Stimulated activated CD8-positive, alpha-beta memory T cell treated with anti-CD3 and anti-CD28 coated beads, Interleukin-4, amount 100 ng/mL, for 24 hours (primary cell): ENCODE measurements around the gene CST4.
"Not testable (repeated sequence)": the region's sequence is repeated elsewhere in the genome, so short reads cannot be mapped to it uniquely, and the experiment has no call there.

Experiments used
- DNase-seq: peaks from one replicate; pipeline ENCODE4 v3.0.0-alpha.2; 2020; ENCODE audit warnings: low read depth

CST4 gene

GRCh38 chr20:23640671-23641667 is 47.9 kb downstream of the CST4 start:
- DNase-seq: no peak

- DNase-seq: no peak
Measured at GRCh38 chr20:23640018-23640601, 48.7 kb downstream of the CST4 start.

- no peak for DNase-seq
Measured at GRCh38 chr20:23639490-23639958, 49.3 kb downstream of the CST4 start.

GRCh38 chr20:23638309-23638708 is 50.5 kb downstream of the CST4 start:
- DNase-seq: no peak

- no peak for DNase-seq
Measured at GRCh38 chr20:23637282-23638221, 51.3 kb downstream of the CST4 start, which contains the start of gene CST3. Gene CST3 (minus strand): TSS chr20:23637955. CDS start chr20:23637862, 93 bp downstream.

- no peak for DNase-seq
Measured at GRCh38 chr20:23636908-23637281, 51.9 kb downstream of the CST4 start.

- DNase-seq: no peak
Measured at GRCh38 chr20:23636182-23636907, 52.5 kb downstream of the CST4 start.

GRCh38 chr20:23635768-23636090 is 53.1 kb downstream of the CST4 start:
- DNase-seq: not testable (repeated sequence)
